WTC11 (cell line): Measurements from ENCODE around the gene YLPM1.

Experiments used
- ZNF232 ChIP-seq: sonication (generic); formaldehyde crosslinking; IDR thresholded peaks from 2 replicates; pipeline ENCODE4 v1.8.0; 2022; ENCODE audit warnings: mild to moderate bottlenecking, missing genetic modification reagents
- TF ChIP-seq, protein P1 (sequence below): sonication (generic); formaldehyde crosslinking; IDR thresholded peaks from 2 replicates; pipeline ENCODE4 v1.8.1; 2022; ENCODE audit warnings: low read depth, mild to moderate bottlenecking, moderate library complexity, missing genetic modification reagents, borderline replicate concordance

DNA sequence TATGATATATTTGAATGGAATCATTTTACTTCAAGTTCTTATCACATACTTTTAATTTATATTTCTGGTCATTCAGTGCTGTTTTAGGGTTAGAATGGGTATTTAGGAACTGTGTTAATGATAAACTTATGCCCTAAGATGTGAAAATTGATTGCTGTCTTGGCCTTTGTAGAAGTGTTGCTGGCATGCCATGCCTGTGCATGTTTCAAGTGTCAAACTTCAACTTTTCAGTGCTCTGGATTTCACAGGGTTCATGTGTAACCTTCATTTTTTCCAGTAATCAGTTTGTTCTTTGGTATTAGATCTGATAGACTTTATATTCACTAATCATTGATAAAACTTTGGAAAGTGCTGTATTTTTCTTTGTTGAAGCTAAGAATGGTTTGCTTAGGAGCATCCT, 36.6 kb downstream of the YLPM1 start:
- no peak for TF ChIP-seq ZNF232 (CRISPR knock-in tag)
- TF ChIP-seq, protein P1, sequence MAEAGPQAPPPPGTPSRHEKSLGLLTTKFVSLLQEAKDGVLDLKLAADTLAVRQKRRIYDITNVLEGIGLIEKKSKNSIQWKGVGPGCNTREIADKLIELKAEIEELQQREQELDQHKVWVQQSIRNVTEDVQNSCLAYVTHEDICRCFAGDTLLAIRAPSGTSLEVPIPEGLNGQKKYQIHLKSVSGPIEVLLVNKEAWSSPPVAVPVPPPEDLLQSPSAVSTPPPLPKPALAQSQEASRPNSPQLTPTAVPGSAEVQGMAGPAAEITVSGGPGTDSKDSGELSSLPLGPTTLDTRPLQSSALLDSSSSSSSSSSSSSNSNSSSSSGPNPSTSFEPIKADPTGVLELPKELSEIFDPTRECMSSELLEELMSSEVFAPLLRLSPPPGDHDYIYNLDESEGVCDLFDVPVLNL (CRISPR knock-in tag) = no peak
